Fibroblast of skin of right biceps (primary cell): ENCODE measurements around the gene GTSF1L.

Source experiments
- DNase-seq: peaks from one replicate; pipeline ENCODE4 v3.0.0-alpha.2; 2013

Gene GTSF1L

GRCh38 chr20:43744966-43745730 lies 18.3 kb upstream of the GTSF1L start:
- DNase-seq: no peak

- DNase-seq: peak; percentile 55
These were observed 17.4 kb upstream of the GTSF1L start for GRCh38 chr20:43744151-43744611.

GRCh38 chr20:43740642-43741041 lies 13.8 kb upstream of the GTSF1L start:
- no peak for DNase-seq

GRCh38 chr20:43739148-43739749 lies 12.4 kb upstream of the GTSF1L start:
- no peak for DNase-seq

GRCh38 chr20:43737925-43738324 lies 11.1 kb upstream of the GTSF1L start:
- DNase-seq: no peak

GRCh38 chr20:43736588-43737158 lies 9.9 kb upstream of the GTSF1L start:
- DNase-seq: no peak

GRCh38 chr20:43731927-43732326 lies 5.1 kb upstream of the GTSF1L start:
- DNase-seq: no peak

- DNase-seq: peak; percentile 86
These were observed 4.7 kb upstream of the GTSF1L start for GRCh38 chr20:43731469-43731868.

- no peak for DNase-seq
These were observed 2.0 kb upstream of the GTSF1L start for GRCh38 chr20:43728686-43729255.

- no peak for DNase-seq
These were observed 1.3 kb upstream of the GTSF1L start for GRCh38 chr20:43727980-43728590.

- DNase-seq: no peak
These were observed 469 bp downstream of the GTSF1L start for GRCh38 chr20:43726333-43726732.

GRCh38 chr20:43725666-43726065 lies 1.1 kb downstream of the GTSF1L start:
- DNase-seq: no peak

- DNase-seq: no peak
These were observed 2.4 kb downstream of the GTSF1L start for GRCh38 chr20:43724383-43724782.

- DNase-seq: no peak
These were observed 3.1 kb downstream of the GTSF1L start for GRCh38 chr20:43723735-43724134.

GRCh38 chr20:43723186-43723585 lies 3.6 kb downstream of the GTSF1L start:
- DNase-seq: no peak

- no peak for DNase-seq
These were observed 4.7 kb downstream of the GTSF1L start for GRCh38 chr20:43722153-43722505.

GRCh38 chr20:43721429-43722152 lies 5.2 kb downstream of the GTSF1L start:
- DNase-seq: no peak

- DNase-seq: no peak
These were observed 5.7 kb downstream of the GTSF1L start for GRCh38 chr20:43721097-43721428.

GRCh38 chr20:43720007-43720406 lies 6.8 kb downstream of the GTSF1L start:
- DNase-seq: no peak

- DNase-seq: no peak
These were observed 9.2 kb downstream of the GTSF1L start for GRCh38 chr20:43717616-43717995.

GRCh38 chr20:43716757-43717615 lies 9.8 kb downstream of the GTSF1L start:
- no peak for DNase-seq

- DNase-seq: no peak
These were observed 10.7 kb downstream of the GTSF1L start for GRCh38 chr20:43716123-43716522.
